GM12864 (cell line): ENCODE measurements around the gene DYNC1I1.

Experiments
- DNase-seq: peaks from one replicate; pipeline ENCODE4 v3.0.0-alpha.2; 2011; ENCODE audit warnings: low read depth
- H3K4me3 ChIP-seq: 2 replicates; pipeline ENCODE4 v1.5.1; 2011; ENCODE audit warnings: mild to moderate bottlenecking, low read depth, low read length, control low read depth
- CTCF ChIP-seq: IDR thresholded peaks from 2 replicates; pipeline ENCODE4 v1.5.1; 2011; ENCODE audit warnings: low read depth, mild to moderate bottlenecking, moderate library complexity, low read length, control low read depth, inconsistent platforms; ENCODE audit errors: missing control alignments

The DYNC1I1 gene

GRCh38 chr7:95951531-95951930 is 179.2 kb downstream of the DYNC1I1 start:
- H3K4me3 ChIP-seq, result no peak overlapping the region
- DNase-seq, result no peak
- TF ChIP-seq CTCF, result no peak

GRCh38 chr7:95951997-95952795 is 179.8 kb downstream of the DYNC1I1 start:
- DNase-seq, result no peak
- H3K4me3 ChIP-seq, result no peak overlapping the region
- no peak for TF ChIP-seq CTCF

GRCh38 chr7:95952851-95953250 is 180.5 kb downstream of the DYNC1I1 start:
- H3K4me3 ChIP-seq, result no peak overlapping the region
- DNase-seq, result no peak
- no peak for TF ChIP-seq CTCF

GRCh38 chr7:95955748-95956147 is 183.4 kb downstream of the DYNC1I1 start:
- DNase-seq, result no peak
- TF ChIP-seq CTCF, result no peak
- no peak overlapping the region for H3K4me3 ChIP-seq

- TF ChIP-seq CTCF, result no peak
- no peak for DNase-seq
- H3K4me3 ChIP-seq, result no peak overlapping the region
Measured at GRCh38 chr7:95957510-95957909, 185.2 kb downstream of the DYNC1I1 start.

- no peak overlapping the region for H3K4me3 ChIP-seq
- no peak for TF ChIP-seq CTCF
- DNase-seq, result no peak
Measured at GRCh38 chr7:95960706-95961244, 188.4 kb downstream of the DYNC1I1 start.
